Cardiac septum (tissue), 1 donor: ENCODE results near the gene TMEM53. TPM values are rescaled to one million over a fixed set of nuclear protein-coding genes. Genes with fewer than 3 reads are reported as not detected.
"Not testable (repeated sequence)": the region's sequence is repeated elsewhere in the genome, so short reads cannot be mapped to it uniquely, and the experiment has no call there.

ENCODE experiments used
- DNase-seq: peaks from one replicate; pipeline ENCODE4 v3.0.0-alpha.2; 2020; ENCODE audit warnings: low spot score
- intact Hi-C: fragments of 100-400 bp; cut with DNase I; formaldehyde crosslinking; loops from one replicate; pipeline ENCODE4 v1.14.0; 2022
- total RNA-seq: library from RNA; stranded (reverse); fragmentation: NEBNext Ultra II Directional; extraction: Animal tissue kit (Norgen Biotek cat#: 25700); gene quantifications from one replicate; pipeline ENCODE4 v1.2.1, GENCODE V29; 2021
- donor health status: DM: no; HTN: no; CAD: no.

Gene TMEM53
- total RNA-seq, 1 donor from 2014 or later: 9.8 TPM

- intact Hi-C loops: no loop called here
- no peak for DNase-seq
Observed at GRCh38 chr1:44700573-44700972, 26.3 kb upstream of the TMEM53 start.

- intact Hi-C loops, DNase-seq: not testable (repeated sequence)
Observed at GRCh38 chr1:44699375-44699774, 25.1 kb upstream of the TMEM53 start.

GRCh38 chr1:44698138-44698537 lies 23.9 kb upstream of the TMEM53 start:
- DNase-seq: no peak
- intact Hi-C loops: no loop called here

- DNase-seq: peak; percentile 79
- intact Hi-C loops: no loop called here
Observed at GRCh38 chr1:44696789-44697345, 22.6 kb upstream of the TMEM53 start.

GRCh38 chr1:44696101-44696500 lies 21.8 kb upstream of the TMEM53 start:
- DNase-seq: no peak
- intact Hi-C loops: no loop called here

GRCh38 chr1:44695671-44696070 lies 21.4 kb upstream of the TMEM53 start:
- intact Hi-C loops: no loop called here

GRCh38 chr1:44694863-44695478 lies 20.7 kb upstream of the TMEM53 start:
- no peak for DNase-seq
- intact Hi-C loops: no loop called here

More at GRCh38 chr1:44695671-44696070, 21.4 kb upstream of the TMEM53 start:
- no peak for DNase-seq

GRCh38 chr1:44693900-44694299 lies 19.6 kb upstream of the TMEM53 start:
- DNase-seq: no peak
- intact Hi-C loops: no loop called here

GRCh38 chr1:44693159-44693558 lies 18.9 kb upstream of the TMEM53 start:
- no peak for DNase-seq
- intact Hi-C loops: no loop called here

GRCh38 chr1:44689447-44689765 lies 15.1 kb upstream of the TMEM53 start:
- intact Hi-C loops: no loop called here
- no peak for DNase-seq

GRCh38 chr1:44688760-44689446 lies 14.6 kb upstream of the TMEM53 start:
- intact Hi-C loops: no loop called here
- no peak for DNase-seq

- intact Hi-C loops: no loop called here
- DNase-seq: no peak
Observed at GRCh38 chr1:44685881-44686280, 11.6 kb upstream of the TMEM53 start.

- no peak for DNase-seq
- intact Hi-C loops: no loop called here
Observed at GRCh38 chr1:44685218-44685617, 10.9 kb upstream of the TMEM53 start.

GRCh38 chr1:44684525-44684924 lies 10.2 kb upstream of the TMEM53 start:
- intact Hi-C loops: no loop called here

GRCh38 chr1:44682883-44683265 lies 8.6 kb upstream of the TMEM53 start:
- DNase-seq: no peak
- intact Hi-C loops: no loop called here

More at GRCh38 chr1:44684525-44684924, 10.2 kb upstream of the TMEM53 start:
- DNase-seq: no peak

GRCh38 chr1:44681905-44682882 lies 7.9 kb upstream of the TMEM53 start:
- DNase-seq: no peak
- intact Hi-C loops: no loop called here

- no peak for DNase-seq
- intact Hi-C loops: no loop called here
Observed at GRCh38 chr1:44679468-44679867, 5.2 kb upstream of the TMEM53 start.

GRCh38 chr1:44678626-44679025 lies 4.3 kb upstream of the TMEM53 start:
- no peak for DNase-seq
- intact Hi-C loops: no loop called here

GRCh38 chr1:44678120-44678519 lies 3.8 kb upstream of the TMEM53 start:
- intact Hi-C loops: no loop called here
- DNase-seq: no peak

- intact Hi-C loops: no loop called here
- no peak for DNase-seq
Observed at GRCh38 chr1:44677201-44677766, 3.0 kb upstream of the TMEM53 start.
